Measurements from ENCODE around the gene PCSK5. TPM values are rescaled to one million over a fixed set of nuclear protein-coding genes. Genes with fewer than 3 reads are reported as not detected.

PCSK5 gene
- total and polyA plus RNA-seq, 2 of the 8 experiments (the other 6 are each of a cell fraction or from before 2014, with no cell fraction given), result 5.5 to 10.7 TPM

DNA sequence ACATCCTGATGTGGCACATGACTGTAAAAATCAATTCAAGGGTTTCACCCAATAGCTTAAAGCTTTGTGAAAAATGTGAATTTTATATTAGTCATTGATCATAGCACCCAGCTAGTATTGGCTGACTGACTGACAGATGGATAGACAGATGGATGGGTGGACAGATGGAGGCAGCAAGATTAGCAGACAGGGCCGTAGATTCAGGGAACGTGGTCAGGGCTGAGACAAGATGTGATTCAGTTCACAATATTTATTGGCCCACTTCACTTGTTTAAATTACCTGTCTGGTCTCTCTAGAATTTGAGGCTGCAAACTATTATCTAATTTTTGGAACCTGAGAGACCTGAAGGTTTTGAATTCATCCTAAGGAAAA, 12.0 kb upstream of the PCSK5 start (continued):
- TF ChIP-seq, protein P1, sequence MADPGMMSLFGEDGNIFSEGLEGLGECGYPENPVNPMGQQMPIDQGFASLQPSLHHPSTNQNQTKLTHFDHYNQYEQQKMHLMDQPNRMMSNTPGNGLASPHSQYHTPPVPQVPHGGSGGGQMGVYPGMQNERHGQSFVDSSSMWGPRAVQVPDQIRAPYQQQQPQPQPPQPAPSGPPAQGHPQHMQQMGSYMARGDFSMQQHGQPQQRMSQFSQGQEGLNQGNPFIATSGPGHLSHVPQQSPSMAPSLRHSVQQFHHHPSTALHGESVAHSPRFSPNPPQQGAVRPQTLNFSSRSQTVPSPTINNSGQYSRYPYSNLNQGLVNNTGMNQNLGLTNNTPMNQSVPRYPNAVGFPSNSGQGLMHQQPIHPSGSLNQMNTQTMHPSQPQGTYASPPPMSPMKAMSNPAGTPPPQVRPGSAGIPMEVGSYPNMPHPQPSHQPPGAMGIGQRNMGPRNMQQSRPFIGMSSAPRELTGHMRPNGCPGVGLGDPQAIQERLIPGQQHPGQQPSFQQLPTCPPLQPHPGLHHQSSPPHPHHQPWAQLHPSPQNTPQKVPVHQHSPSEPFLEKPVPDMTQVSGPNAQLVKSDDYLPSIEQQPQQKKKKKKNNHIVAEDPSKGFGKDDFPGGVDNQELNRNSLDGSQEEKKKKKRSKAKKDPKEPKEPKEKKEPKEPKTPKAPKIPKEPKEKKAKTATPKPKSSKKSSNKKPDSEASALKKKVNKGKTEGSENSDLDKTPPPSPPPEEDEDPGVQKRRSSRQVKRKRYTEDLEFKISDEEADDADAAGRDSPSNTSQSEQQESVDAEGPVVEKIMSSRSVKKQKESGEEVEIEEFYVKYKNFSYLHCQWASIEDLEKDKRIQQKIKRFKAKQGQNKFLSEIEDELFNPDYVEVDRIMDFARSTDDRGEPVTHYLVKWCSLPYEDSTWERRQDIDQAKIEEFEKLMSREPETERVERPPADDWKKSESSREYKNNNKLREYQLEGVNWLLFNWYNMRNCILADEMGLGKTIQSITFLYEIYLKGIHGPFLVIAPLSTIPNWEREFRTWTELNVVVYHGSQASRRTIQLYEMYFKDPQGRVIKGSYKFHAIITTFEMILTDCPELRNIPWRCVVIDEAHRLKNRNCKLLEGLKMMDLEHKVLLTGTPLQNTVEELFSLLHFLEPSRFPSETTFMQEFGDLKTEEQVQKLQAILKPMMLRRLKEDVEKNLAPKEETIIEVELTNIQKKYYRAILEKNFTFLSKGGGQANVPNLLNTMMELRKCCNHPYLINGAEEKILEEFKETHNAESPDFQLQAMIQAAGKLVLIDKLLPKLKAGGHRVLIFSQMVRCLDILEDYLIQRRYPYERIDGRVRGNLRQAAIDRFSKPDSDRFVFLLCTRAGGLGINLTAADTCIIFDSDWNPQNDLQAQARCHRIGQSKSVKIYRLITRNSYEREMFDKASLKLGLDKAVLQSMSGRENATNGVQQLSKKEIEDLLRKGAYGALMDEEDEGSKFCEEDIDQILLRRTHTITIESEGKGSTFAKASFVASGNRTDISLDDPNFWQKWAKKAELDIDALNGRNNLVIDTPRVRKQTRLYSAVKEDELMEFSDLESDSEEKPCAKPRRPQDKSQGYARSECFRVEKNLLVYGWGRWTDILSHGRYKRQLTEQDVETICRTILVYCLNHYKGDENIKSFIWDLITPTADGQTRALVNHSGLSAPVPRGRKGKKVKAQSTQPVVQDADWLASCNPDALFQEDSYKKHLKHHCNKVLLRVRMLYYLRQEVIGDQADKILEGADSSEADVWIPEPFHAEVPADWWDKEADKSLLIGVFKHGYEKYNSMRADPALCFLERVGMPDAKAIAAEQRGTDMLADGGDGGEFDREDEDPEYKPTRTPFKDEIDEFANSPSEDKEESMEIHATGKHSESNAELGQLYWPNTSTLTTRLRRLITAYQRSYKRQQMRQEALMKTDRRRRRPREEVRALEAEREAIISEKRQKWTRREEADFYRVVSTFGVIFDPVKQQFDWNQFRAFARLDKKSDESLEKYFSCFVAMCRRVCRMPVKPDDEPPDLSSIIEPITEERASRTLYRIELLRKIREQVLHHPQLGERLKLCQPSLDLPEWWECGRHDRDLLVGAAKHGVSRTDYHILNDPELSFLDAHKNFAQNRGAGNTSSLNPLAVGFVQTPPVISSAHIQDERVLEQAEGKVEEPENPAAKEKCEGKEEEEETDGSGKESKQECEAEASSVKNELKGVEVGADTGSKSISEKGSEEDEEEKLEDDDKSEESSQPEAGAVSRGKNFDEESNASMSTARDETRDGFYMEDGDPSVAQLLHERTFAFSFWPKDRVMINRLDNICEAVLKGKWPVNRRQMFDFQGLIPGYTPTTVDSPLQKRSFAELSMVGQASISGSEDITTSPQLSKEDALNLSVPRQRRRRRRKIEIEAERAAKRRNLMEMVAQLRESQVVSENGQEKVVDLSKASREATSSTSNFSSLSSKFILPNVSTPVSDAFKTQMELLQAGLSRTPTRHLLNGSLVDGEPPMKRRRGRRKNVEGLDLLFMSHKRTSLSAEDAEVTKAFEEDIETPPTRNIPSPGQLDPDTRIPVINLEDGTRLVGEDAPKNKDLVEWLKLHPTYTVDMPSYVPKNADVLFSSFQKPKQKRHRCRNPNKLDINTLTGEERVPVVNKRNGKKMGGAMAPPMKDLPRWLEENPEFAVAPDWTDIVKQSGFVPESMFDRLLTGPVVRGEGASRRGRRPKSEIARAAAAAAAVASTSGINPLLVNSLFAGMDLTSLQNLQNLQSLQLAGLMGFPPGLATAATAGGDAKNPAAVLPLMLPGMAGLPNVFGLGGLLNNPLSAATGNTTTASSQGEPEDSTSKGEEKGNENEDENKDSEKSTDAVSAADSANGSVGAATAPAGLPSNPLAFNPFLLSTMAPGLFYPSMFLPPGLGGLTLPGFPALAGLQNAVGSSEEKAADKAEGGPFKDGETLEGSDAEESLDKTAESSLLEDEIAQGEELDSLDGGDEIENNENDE (IDR thresholded peaks at IDR 0.05; ENCODE audit: insufficient replicate concordance, low read length), result no peak
- TF ChIP-seq TCF12 (IDR thresholded peaks at IDR 0.05; ENCODE audit: low read depth, low read length) (no peak), SIX5 (IDR thresholded peaks at IDR 0.05; ENCODE audit: low read depth, low read length) (no peak), TBP (IDR thresholded peaks at IDR 0.05; ENCODE audit: low read depth, low read length) (no peak), JUN (IDR thresholded peaks at IDR 0.05; ENCODE audit: low read depth, low read length) (no peak), EZH2 (IDR thresholded peaks at IDR 0.05; ENCODE audit: low read depth, low read length, severe bottlenecking) (no peak), TEAD4 (IDR thresholded peaks at IDR 0.05; ENCODE audit: low read depth, low read length) (no peak), POU5F1 (IDR thresholded peaks at IDR 0.05; ENCODE audit: low read depth, low read length) (no peak), CEBPB (IDR thresholded peaks at IDR 0.05; ENCODE audit: low read depth, low read length) (no peak), CBX5 (IDR thresholded peaks at IDR 0.05; ENCODE audit: low read depth, low read length) (no peak), SRF (IDR thresholded peaks at IDR 0.05; ENCODE audit: low read depth, low read length) (no peak), MAFK (IDR thresholded peaks at IDR 0.05; ENCODE audit: low read depth, low read length) (no peak), RNF2 (IDR thresholded peaks at IDR 0.05; ENCODE audit: borderline replicate concordance, low read depth, low read length, missing control alignments, poor library complexity, severe bottlenecking) (no peak)
